AG04450 (cell line): ENCODE data around the gene AGAP3. TPM values are rescaled to one million over a fixed set of nuclear protein-coding genes. Genes with fewer than 3 reads are reported as not detected.

Experiments used
- CTCF ChIA-PET: fragments of 300-600, 350-600 bp; formaldehyde crosslinking; extraction: SDS; loops from one replicate; lab custom pipeline; 2022; ENCODE audit warnings: antibody characterized with exemption, inconsistent platforms; lab: Charles Lee
- POLR2A ChIA-PET: fragments of 350-600 bp; formaldehyde crosslinking; extraction: SDS; loops from one replicate; lab custom pipeline; 2021; ENCODE audit warnings: antibody characterized with exemption, inconsistent platforms; lab: Yijun Ruan, JAX
- DNase-seq: peaks from one replicate; pipeline ENCODE4 v3.0.0-alpha.2; 2011; ENCODE audit warnings: low read depth, low spot score
- H3K27ac ChIP-seq: one replicate; pipeline ENCODE4 v1.5.1; 2012; ENCODE audit warnings: low read depth, low read length, control low read depth
- H3K27me3 ChIP-seq: one replicate; pipeline ENCODE4 v1.6.0; 2012; ENCODE audit warnings: low read length; ENCODE audit not compliant: control insufficient read depth, insufficient read depth
- H3K4me3 ChIP-seq: 2 replicates; pipeline ENCODE4 v1.5.1; 2011; ENCODE audit warnings: mild to moderate bottlenecking, low read depth, low read length, control low read depth
- H3K9me3 ChIP-seq: 2 replicates; pipeline ENCODE4 v1.5.1; 2012; ENCODE audit warnings: low read length; ENCODE audit not compliant: control insufficient read depth, insufficient read depth
- CTCF ChIP-seq: IDR thresholded peaks from 2 replicates; pipeline ENCODE4 v1.5.1; 2011; ENCODE audit warnings: low read depth, low read length, control low read depth, inconsistent platforms
- polyA plus RNA-seq: library from polyadenylated mRNA; depleted of rRNA; stranded (reverse); fragments of >200 nt; gene quantifications from 2 replicates; pipeline ENCODE4 v1.2.3, GENCODE V29; 2011

Gene AGAP3
- polyA plus RNA-seq, 1 experiment, result 44.6 TPM

GRCh38 chr7:151063212-151063561, 23.1 kb upstream of the AGAP3 start:
- H3K27ac ChIP-seq, result peak overlapping the region; percentile 77
- no peaks in the 10 kb centered on the region for H3K27me3 ChIP-seq
- H3K9me3 ChIP-seq, result no peaks in the 10 kb centered on the region; the same call in 1 of the 2 replicates
- peak overlapping the region; percentile 10; the same call in 1 of the 2 replicates for H3K4me3 ChIP-seq
- no peak for DNase-seq
- ChIA-PET CTCF (interaction anchor here (0.7 to 1.8 kb wide), 5 partner anchors 15 to 101 kb away, joined by 3 to 11 read pairs (median 5); partner anchors contain the start of gene ASIC3), POLR2A (interaction anchor here (0.6 to 2.0 kb wide), 4 partner anchors 17 to 53 kb away, joined by 3 to 9 read pairs (median 4); partner anchors contain the start of genes ABCB8, AGAP3 and FASTK)
- TF ChIP-seq CTCF, result no peak

DNA sequence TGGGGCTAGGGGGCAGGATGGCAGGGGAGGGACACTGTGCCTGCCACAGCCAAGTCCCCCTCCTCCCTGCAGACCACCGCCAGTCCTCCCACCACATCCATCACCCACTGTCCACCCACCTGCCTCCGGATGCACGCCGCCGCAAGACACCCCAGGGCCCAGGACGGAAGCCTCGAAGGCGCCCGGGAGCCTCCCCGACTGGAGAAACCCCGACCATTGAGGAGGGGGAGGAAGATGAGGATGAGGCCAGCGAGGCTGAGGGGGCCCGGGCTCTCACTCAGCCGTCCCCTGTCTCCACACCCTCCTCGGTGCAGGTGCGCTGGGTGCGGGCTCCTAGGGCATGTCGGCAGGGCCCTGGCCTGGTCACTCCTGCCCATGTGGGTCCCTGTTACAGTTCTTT, 21.8 kb upstream of the AGAP3 start:
- ChIA-PET POLR2A (interaction anchor here (2.0 kb wide), 1 partner anchor 16 kb away, joined by 9 read pairs; the partner anchor contains the start of gene FASTK), CTCF (no interaction called here)
- H3K9me3 ChIP-seq, result no peaks in the 10 kb centered on the region; the same call in 1 of the 2 replicates
- no peak for DNase-seq
- no peak overlapping the region for H3K27ac ChIP-seq
- no peaks in the 10 kb centered on the region for H3K27me3 ChIP-seq
- no peak overlapping the region for H3K4me3 ChIP-seq
- TF ChIP-seq CTCF, result no peak

DNA sequence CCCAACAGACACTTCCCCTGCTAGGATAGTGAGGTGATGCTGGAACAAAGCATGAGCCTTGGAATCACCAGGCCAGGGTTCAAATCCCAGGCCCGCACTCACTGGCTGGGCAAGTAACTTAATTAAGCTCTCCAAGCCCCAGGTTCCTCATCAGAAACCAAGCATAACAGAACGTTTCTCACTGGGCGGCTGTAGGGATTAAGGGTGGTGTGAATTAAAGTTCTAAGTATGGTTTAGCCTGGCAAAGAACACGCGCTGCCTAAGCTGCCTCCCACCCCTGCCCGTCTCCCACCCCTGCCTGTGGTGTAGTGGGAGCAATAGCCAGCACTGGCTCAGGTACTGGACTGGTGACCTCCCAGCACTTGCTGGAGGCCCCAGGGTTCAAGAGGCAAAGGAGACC, 21.3 kb upstream of the AGAP3 start:
- Histone ChIP-seq H3K27ac (no peak overlapping the region), H3K4me3 (no peak overlapping the region), H3K27me3 (no peaks in the 10 kb centered on the region), H3K9me3 (no peaks in the 10 kb centered on the region; the same call in 1 of the 2 replicates)
- no peak for DNase-seq
- POLR2A ChIA-PET, result no interaction called here
- CTCF ChIA-PET, result interaction anchor here (0.6 kb wide), 1 partner anchor 41 kb away, joined by 3 read pairs; the partner anchor contains the start of gene ATG9B
- no peak for TF ChIP-seq CTCF

GRCh38 chr7:151065516-151065915, 20.8 kb upstream of the AGAP3 start:
- no peaks in the 10 kb centered on the region for H3K27me3 ChIP-seq
- no peak overlapping the region for H3K4me3 ChIP-seq
- H3K27ac ChIP-seq, result no peak overlapping the region
- CTCF ChIA-PET, result interaction anchor here (0.6 kb wide), 1 partner anchor 41 kb away, joined by 3 read pairs; the partner anchor contains the start of gene ATG9B
- H3K9me3 ChIP-seq, result no peaks in the 10 kb centered on the region; the same call in 1 of the 2 replicates
- no peak for TF ChIP-seq CTCF
- no peak for DNase-seq
- POLR2A ChIA-PET, result no interaction called here

DNA sequence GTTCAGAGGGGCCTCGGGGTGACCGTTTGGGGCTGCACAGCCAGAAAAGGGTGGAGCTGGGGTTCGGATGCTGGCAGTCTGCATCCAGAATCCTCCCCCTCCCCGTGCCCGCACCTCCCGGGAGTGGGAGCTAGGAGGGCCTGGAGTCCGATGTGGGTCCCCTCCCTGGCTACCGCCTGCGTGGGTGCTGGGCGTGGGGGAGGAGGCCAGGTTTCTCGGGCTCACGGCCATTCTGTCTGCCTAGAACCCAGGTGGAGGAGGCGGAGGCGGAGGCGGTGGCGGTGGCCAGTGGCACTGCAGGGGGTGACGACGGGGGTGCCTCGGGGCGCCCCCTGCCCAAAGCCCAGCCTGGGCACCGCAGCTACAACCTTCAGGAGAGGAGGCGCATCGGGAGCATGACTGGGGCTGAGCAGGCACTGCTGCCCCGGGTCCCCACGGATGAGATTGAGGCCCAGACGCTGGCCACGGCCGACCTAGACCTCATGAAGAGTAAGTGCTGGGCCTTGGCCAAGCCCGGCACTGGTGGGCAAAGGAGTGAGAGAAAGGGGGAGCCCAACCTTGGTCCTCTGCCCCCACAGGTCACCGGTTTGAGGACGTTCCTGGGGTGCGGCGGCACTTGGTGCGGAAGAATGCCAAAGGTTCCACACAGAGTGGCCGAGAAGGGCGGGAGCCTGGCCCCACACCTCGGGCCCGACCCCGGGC, 19.9 kb upstream of the AGAP3 start:
- ChIA-PET POLR2A (no interaction called here), CTCF (interaction anchor here (1.1 kb wide), 1 partner anchor 44 kb away, joined by 3 read pairs; no protein-coding TSS in a partner anchor)
- no peak for TF ChIP-seq CTCF
- DNase-seq, result no peak
- Histone ChIP-seq H3K27me3 (no peaks in the 10 kb centered on the region), H3K27ac (no peak overlapping the region), H3K4me3 (no peak overlapping the region), H3K9me3 (no peaks in the 10 kb centered on the region; the same call in 1 of the 2 replicates)
